GM19395 (cell line): ENCODE measurements around the gene HDGFL2.

Experiments
- ATAC-seq: cut with Tn5 transposase; IDR thresholded peaks from one replicate; pipeline ENCODE4 v1.9.1; 2021; ENCODE audit warnings: mild to moderate bottlenecking, moderate library complexity; ENCODE audit not compliant: unreplicated experiment

Gene HDGFL2

DNA sequence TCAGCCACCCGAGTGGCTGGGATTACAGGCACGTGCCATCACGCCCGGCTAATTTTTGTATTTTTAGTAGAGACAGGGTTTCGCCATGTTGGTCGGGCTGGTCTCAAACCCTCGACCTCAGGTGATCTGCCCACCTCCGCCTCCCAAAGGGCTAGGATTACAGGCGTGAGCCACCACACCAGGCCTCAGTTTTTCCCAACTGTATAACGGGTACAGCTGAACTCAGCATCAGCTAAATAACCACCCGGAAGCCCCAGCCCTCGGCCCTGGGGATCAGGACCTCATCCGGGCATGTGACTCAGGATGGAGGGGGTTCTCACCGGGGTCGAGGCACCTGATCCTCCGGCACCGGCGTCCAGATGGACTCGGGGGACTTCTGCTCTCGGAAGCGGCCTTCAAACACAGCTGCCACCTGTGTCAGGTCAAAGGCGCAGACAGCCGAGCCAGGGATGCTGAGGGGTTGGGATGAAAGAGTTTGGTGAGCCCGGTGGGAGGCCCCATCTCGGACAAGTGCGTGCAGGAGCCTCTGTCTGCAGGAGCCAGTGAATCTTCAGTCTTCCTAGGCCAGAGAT is 78.5 kb downstream of the HDGFL2 start:
- no peak for ATAC-seq
